Glutamatergic neuron (in vitro differentiated cells): ENCODE measurements around the gene IMMP2L. TPM values are rescaled to one million over a fixed set of nuclear protein-coding genes. Genes with fewer than 3 reads are reported as not detected.

ENCODE experiments used
- DNase-seq: peaks from one replicate; pipeline ENCODE4 v3.0.0; 2022
- H3K27ac Mint-ChIP-seq: one replicate; pipeline ENCODE4 v1.8.0; 2020; ENCODE audit warnings: mild to moderate bottlenecking, mixed read lengths, inconsistent platforms; ENCODE audit not compliant: unreplicated experiment
- H3K27me3 Mint-ChIP-seq: one replicate; pipeline ENCODE4 v1.8.0; 2020; ENCODE audit warnings: mild to moderate bottlenecking, moderate library complexity, mixed read lengths, inconsistent platforms; ENCODE audit not compliant: unreplicated experiment
- H3K36me3 Mint-ChIP-seq: one replicate; pipeline ENCODE4 v1.8.0; 2020; ENCODE audit warnings: mild to moderate bottlenecking, mixed read lengths, inconsistent platforms; ENCODE audit not compliant: unreplicated experiment
- H3K4me1 Mint-ChIP-seq: one replicate; pipeline ENCODE4 v1.8.0; 2020; ENCODE audit warnings: mild to moderate bottlenecking, low read depth, mixed read lengths, inconsistent platforms; ENCODE audit not compliant: unreplicated experiment
- H3K4me3 Mint-ChIP-seq: one replicate; pipeline ENCODE4 v1.8.0; 2020; ENCODE audit warnings: mild to moderate bottlenecking, mixed read lengths, inconsistent platforms; ENCODE audit not compliant: unreplicated experiment
- H3K9me3 Mint-ChIP-seq: one replicate; pipeline ENCODE4 v1.8.0; 2020; ENCODE audit warnings: mild to moderate bottlenecking, moderate library complexity, mixed read lengths, inconsistent platforms; ENCODE audit not compliant: unreplicated experiment
- total RNA-seq: library from RNA; stranded (reverse); fragmentation: NEBNext Ultra II Directional; extraction: Animal tissue kit (Norgen Biotek cat#: 25700); gene quantifications from one replicate; pipeline ENCODE4 v1.2.1, GENCODE V29; 2021; ENCODE audit not compliant: unreplicated experiment
- TF ChIP-seq, protein P1 (sequence below): fragments of 200-600 bp; sonication (generic); IDR thresholded peaks from one replicate; pipeline ENCODE4 v1.5.0; 2021; ENCODE audit not compliant: partially characterized antibody, unreplicated experiment

The IMMP2L gene
- total RNA-seq, 1 donor from 2014 or later: 9.6 TPM

- no peaks in the 10 kb centered on the region for H3K9me3 Mint-ChIP-seq
- no peaks in the 10 kb centered on the region for H3K4me1 Mint-ChIP-seq
- H3K36me3 Mint-ChIP-seq: no peaks in the 10 kb centered on the region
- no peaks in the 10 kb centered on the region for H3K27me3 Mint-ChIP-seq
- DNase-seq: no peak
- no peak overlapping the region for H3K27ac Mint-ChIP-seq
- H3K4me3 Mint-ChIP-seq: no peak overlapping the region
- TF ChIP-seq, protein P1, sequence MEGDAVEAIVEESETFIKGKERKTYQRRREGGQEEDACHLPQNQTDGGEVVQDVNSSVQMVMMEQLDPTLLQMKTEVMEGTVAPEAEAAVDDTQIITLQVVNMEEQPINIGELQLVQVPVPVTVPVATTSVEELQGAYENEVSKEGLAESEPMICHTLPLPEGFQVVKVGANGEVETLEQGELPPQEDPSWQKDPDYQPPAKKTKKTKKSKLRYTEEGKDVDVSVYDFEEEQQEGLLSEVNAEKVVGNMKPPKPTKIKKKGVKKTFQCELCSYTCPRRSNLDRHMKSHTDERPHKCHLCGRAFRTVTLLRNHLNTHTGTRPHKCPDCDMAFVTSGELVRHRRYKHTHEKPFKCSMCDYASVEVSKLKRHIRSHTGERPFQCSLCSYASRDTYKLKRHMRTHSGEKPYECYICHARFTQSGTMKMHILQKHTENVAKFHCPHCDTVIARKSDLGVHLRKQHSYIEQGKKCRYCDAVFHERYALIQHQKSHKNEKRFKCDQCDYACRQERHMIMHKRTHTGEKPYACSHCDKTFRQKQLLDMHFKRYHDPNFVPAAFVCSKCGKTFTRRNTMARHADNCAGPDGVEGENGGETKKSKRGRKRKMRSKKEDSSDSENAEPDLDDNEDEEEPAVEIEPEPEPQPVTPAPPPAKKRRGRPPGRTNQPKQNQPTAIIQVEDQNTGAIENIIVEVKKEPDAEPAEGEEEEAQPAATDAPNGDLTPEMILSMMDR: no peak
Measured at GRCh38 chr7:111238886-111239285, 323.4 kb downstream of the IMMP2L start.

- H3K36me3 Mint-ChIP-seq: no peaks in the 10 kb centered on the region
- no peak overlapping the region for H3K4me3 Mint-ChIP-seq
- no peak for DNase-seq
- TF ChIP-seq, protein P1: no peak
- H3K4me1 Mint-ChIP-seq: no peaks in the 10 kb centered on the region
- H3K27me3 Mint-ChIP-seq: peaks cover under 1% of the 10 kb centered on the region
- no peaks in the 10 kb centered on the region for H3K9me3 Mint-ChIP-seq
- H3K27ac Mint-ChIP-seq: no peak overlapping the region
Measured at GRCh38 chr7:111235709-111236108, 326.6 kb downstream of the IMMP2L start.

DNA sequence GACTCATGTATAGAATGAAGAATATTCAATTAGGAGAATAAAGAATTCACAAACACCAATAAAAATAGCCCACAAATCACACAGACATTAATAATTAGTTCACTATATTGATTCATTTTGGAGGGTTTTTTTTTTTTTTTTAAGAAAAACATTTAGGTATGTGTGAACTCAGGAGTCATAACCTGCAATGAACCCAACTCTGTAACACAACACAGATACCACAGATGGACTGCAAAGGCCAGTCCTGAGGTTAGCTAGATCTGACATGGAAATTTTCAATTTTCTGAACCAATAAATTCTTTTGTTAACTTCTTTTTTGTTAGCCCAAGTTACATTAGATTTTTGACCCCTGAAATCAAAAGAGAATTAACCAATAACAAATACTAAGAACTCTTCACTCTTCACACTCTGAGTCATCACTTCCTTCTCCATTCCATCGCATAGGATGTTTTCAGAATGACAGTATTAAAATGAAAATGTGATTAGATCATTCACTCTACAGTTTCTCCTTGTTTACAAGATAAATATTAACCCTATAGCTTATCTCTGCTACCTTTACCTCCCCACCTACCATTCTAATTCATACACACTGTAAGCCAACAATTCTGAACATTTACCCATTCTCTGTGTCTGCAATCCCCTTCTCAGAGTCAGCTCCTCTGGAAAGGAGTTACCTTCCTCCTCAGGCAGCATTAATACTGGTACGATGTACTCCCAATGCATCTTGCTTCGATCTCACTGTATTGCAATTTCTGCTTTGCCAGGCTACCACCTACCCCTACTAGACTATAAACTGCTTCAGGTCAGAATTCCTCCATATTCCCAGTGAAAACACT lies 329.8 kb downstream of the IMMP2L start:
- no peaks in the 10 kb centered on the region for H3K36me3 Mint-ChIP-seq
- no peak for DNase-seq
- TF ChIP-seq, protein P1: no peak
- H3K27ac Mint-ChIP-seq: no peak overlapping the region
- H3K9me3 Mint-ChIP-seq: no peaks in the 10 kb centered on the region
- H3K4me1 Mint-ChIP-seq: peaks cover 1% of the 10 kb centered on the region
- H3K27me3 Mint-ChIP-seq: peaks cover 2% of the 10 kb centered on the region
- no peak overlapping the region for H3K4me3 Mint-ChIP-seq

DNA sequence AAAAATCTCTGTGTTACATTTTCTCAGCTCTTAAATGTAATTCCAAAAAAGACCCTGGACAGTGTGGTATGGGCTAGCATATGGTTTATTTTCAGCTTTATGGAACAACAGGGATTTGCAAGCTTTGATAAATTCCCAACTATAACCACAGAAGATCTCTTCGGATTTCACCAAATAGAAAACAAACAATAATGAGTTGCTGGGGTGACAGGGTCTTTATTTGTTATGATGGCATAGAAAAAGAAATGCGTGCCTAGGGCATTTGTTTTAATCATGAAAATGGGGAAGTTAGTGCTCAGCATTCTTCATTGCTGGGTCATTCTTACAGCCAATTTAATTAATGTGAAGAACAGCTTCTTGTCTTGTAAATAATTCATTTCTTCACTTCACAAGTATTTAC lies 332.4 kb downstream of the IMMP2L start:
- peaks cover 2% of the 10 kb centered on the region for H3K9me3 Mint-ChIP-seq
- no peak overlapping the region for H3K4me3 Mint-ChIP-seq
- peaks cover 8% of the 10 kb centered on the region for H3K4me1 Mint-ChIP-seq
- DNase-seq: no peak
- H3K36me3 Mint-ChIP-seq: no peaks in the 10 kb centered on the region
- no peak overlapping the region for H3K27ac Mint-ChIP-seq
- TF ChIP-seq, protein P1: no peak
- peaks cover 3% of the 10 kb centered on the region for H3K27me3 Mint-ChIP-seq

- Mint-ChIP-seq H3K36me3 (no peaks in the 10 kb centered on the region), H3K27ac (no peak overlapping the region), H3K4me3 (no peak overlapping the region), H3K4me1 (peaks cover 8% of the 10 kb centered on the region), H3K27me3 (peaks cover 3% of the 10 kb centered on the region), H3K9me3 (peaks cover 2% of the 10 kb centered on the region)
- DNase-seq: no peak
- TF ChIP-seq, protein P1: no peak
Measured at GRCh38 chr7:111229181-111229740, 333.0 kb downstream of the IMMP2L start.
